ENCODE data around the gene ADAMTS2.

Gene ADAMTS2

DNA sequence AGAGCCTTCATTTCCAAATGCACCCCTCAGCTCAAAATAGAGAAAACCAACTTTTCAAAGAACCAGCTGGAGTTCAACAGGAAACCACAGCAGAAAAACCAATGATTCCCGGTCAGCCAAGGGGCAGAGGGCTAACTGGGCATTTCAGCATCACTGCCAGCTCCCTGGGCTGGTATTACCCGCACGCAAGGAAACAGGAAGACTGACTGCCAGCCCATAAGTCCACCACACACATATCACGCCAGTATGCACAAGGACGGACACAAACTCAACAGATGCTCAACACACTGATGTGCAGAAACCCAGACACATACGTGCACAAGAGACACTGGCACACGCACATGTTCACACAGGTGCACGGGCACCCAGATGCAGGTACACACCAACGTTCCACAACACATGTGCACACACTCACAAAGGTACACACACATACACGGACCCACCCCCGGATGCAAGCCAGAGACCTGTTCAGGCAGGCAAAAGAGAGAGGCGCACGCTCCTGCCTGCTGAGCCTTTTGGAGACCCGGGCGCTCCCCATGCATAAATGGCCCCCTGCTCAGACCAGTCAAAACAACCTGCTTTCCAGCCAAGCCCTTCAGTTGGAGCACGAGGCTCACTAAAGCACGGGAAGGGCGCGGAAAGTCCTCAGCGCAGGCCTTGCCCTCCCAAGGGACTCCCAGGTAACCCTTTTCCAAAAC lies 2.1 kb downstream of the ADAMTS2 start:
- no peak for DNase-seq

DNA sequence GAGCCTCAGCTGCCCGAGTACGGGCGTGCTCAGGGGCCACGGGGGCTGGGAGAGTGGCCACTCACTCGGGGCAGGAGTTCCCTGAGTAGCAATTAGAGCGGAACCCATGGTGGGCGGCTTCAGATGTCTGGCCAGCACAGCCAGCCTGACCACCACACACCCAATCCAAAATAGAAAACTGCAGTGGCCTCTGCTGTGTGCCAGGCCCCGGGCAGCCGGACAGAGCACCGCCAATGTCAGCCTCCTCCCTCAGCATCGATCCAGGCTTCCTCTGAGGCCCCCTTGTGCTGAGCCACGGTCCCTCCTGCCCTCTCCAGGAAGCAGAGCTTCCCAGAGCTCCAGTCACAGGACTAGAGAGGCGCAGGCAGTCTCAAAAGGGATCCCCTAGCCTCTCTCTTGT lies 2.7 kb downstream of the ADAMTS2 start:
- no peak for DNase-seq

DNA sequence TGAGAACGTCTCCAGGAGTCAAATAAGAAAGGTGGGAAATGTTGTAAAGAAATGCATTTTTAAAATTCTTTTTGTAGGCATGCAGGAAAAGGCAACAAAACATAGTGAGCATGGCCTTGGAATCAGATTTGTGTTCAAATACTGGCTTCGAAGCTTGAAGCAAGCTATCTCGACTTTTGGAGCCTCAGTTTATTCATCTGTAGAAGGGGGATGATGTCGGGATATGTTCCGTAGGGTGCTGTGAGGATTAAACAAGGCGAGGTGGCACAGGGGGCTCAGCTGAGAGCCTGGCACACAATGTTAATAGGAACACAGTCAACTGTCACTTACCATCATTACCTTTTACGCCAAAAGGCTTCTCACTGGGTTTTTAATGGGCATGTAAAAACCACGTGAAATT lies 4.8 kb downstream of the ADAMTS2 start:
- DNase-seq = no peak

DNA sequence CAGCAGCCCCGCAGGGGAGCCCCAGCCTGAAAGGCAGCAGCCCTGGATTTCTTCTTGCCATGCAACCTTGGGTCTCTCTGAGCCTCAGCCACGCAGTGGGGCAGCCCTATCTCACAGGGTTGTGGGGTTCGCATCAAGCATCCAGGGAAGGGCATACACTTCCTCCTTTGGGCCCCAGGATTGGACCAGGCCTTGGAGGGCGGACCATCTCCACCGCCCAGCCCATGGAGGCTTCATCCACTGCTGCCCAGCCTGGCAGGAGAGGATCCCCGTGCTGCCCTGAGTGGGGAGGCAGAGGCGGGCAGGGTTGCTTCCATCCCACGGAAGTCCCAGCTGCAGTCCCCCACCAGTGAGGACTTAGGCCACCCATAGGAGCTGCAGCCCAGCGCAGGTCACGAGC lies 5.3 kb downstream of the ADAMTS2 start:
- DNase-seq = no peak

DNA sequence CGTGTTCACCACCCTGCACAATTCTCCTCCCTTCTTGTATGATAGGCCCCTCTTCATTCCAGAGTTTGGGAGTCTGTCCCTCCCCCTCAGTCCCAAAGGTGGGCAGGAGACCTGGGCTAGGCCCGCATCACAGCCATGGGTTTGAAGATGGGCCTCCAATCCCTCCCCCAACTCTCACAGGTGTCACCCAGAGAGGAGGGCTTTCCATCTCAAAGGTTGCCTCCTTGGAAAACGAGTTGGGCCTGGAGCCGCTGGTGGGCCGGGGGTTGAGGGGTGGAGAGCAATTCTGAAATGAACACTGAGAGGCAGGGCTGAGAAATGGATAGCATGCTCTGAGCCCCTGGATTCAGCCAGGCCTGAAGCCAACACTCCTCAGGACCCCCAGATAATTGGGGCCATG lies 6.2 kb downstream of the ADAMTS2 start:
- DNase-seq = no peak

DNA sequence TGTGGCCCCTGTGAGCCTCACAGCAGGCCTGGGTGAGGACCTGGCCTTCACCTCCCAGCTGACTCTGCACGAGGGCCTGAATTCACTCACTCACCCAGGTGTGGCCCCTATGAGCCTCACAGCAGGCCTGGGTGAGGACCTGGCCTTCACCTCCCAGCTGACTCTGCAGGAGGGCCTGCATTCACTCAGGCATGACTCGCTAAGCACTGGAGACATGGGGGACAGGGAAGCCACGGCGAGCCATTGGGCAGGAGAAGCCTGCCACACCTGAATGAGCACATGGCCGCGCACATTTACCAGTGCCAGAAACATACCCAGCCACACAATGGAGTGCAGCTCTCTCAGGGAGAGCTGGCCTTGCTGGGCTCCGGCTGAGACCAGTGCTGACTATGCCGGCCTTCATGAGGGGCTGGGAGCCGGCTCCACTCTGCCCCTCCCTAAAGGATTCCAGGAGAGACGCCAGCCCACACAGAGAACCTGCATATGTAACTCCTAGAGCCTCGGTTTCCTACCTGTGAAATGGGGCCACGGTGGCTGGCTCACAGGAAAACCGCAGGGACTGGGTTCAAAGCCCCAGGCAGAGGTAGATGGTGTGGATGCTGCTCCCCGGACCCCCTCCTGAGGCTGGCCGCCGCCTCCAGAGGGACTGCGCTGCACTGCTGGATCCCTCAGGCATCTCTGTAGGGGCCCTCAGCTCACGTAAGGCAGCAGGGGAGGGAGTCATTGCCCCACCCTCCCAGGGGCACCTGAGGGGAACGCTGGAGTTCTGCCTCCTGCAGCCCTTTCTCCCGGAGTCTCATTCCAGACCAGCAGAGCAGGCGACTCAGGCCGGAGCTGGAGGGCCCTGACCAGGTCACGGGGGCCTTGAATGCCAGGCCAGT lies 7.2 kb downstream of the ADAMTS2 start:
- DNase-seq = no peak

DNA sequence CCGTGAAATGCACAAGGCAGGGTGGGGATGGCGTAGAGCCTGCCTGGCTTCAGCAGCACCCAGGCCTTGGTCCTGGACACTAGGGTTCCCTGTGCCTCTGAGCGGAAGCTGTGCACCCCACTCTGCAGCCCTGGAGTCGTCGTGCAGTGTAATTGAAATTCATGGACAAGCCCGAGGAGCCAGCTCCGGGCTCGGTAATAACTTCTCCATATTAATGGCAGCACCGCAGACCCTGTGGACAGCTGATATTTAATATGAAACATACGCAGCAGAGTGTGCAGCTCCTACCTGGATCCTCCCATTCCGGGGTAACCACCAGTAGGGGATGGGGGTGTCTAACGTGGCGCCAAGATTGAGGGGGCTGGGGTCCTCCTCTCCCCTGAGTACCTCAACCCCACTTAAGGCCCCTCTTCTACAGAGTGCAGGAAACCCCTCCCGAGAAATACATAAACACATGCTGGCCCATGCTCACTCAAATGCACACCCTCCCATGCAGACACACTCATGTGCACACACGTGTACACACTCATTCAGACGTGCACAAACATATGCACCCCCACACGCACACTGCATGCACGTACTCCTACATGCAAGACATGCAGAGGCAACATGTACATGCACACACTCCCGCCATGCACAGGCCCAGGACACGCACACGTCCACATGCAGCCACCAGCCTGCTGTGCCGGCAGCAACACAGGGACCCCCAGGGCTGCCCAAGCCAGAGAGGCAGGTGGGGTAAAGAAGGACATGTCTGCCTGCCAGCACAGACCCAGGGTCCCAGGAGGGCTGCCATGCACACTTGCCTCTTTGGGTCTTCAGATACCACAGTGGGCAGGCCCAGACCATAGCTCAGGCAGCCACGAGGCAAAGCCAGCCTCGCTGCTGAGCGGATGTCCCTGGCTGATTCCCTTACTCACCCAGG lies 8.1 kb downstream of the ADAMTS2 start:
- no peak for DNase-seq

DNA sequence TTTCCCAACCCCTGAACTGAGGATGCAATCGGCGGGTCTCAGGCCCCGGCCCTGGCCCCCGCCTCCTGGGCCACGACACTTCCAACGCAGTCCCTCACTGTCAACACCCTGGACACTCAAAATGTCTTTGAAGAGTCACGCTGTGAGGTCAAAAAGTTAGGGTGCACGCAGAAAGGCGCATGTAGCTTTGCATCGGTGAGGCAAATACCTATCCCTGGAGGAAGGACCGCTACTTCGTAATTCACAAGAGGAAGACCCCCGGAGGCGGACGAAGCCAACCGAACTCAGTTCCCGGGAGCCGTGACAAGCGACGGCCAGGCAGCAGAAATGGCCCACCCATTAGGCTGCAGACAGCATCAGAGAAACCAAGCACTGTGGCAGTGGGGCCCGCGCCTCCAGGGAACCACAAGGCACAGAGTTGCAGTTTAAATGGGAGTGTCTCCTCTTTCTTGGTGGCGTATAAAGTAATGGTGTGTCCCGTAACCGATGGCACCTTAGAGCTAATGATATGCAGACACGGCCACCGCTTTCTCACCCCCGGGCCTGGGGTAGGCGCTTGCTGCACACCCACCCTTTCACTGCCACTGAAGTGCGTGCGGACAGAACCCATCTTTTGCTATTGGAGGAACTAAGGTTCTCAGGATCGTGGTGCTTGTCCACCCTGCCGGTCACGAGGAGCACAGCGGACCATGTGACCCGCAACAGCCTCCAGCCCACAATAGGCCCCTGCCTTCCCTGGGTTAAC lies 9.0 kb downstream of the ADAMTS2 start:
- DNase-seq = no peak

DNA sequence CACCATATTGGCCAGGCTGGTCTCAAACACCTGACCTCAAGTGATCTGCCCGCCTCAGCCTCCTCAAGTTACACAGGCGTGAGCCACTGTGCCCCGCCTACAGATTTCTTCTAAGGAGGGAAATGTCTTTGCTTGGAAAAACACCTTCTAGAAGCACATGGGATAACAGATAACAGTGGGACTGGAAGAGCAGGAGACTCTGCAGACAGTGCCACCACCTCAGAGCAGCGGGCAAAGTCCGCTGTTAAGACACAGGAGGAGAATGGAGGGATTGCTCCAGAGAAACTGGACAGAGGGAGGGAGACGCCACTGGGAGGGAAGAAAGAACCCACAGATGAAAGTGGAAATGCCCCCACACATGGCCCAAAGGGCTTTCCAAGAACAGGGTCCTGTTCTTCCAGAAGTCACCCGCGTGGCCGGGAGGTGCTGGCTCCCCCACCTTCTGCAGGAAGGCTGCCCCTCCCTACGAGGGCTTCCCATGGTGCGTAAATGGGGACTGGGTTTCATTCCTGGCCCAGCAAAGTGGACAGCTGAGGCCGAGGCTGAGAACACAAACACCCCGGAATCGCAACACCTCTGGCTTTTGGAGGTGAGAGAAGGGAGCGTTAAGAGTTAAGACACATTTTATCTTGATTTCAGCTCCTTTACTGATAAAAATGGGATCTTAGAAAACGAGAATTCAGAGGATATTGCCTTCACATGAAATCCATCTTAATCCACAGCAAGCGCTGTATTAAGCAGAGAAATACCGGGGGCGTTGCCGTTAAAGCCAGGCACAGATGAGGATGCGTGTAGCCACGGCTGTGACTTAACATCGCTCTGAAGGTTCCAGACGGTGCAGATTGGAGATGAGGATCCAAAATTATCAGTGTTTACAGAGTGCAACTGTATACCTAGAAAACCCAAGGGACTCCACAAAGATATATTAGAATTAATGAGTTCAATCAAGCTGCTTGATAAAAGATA lies 11.2 kb downstream of the ADAMTS2 start:
- no peak for DNase-seq

DNA sequence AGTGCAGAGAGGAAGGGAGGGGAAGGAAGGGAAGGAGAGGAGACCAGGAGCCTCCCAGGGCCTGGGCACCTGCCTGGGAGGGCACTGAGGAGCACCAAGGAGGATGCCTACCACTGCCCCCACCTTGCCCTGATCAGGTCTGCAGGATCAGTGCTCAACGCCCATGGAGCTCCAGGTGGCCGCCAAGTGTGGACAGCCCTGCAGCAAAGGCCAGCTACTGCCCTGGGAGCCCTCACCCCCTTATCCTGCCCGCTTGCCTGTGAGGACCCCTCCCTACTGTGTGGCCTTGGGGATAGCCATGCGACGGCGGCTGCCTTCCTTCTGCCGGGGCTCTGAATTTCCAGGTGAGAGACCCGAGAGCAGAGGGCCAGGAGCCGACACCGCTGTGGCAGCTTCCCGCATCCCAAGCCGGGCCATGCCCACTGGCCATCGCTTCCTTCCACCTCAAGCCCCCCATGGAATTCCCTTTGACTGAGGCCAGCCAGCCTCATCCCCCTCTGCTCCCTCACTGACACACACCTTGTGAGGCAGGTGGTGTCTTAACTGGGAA lies 12.4 kb downstream of the ADAMTS2 start:
- DNase-seq = no peak

DNA sequence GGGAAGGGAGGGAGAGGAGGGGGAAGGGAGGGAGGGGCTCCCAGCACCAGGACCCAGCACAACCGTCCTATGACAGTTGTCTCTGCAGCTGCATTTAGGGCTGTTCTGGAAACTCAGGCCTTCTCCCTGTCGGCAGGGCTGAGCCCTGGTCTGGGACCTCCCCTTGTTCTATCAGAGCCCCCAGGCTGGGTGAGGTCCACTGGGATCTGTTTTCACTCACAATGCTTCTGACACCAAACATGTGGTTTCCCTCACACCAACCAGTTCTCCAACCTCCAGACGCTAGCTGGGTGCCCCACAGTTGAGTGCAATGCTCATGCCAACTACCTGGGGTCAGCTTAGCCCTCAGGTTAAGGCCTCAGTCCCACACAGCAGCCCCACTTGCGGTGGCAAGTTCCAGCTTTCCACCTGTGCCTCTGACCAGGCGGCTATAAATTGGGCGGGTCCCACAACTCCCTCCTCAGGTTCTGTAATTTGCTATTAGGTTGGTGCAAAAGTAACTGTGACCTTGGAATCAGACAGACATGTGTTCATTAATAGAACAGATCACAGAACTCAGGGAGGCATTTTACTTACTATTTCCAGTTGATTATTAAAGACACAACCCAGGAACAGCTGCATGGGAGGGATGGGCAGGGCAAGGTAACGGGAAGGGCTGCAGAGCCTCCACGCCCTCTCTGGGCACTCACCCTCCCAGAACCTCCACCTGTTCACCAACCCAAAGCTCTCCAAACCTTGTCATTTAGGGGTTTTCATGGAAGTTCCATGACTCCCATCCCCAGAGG lies 13.5 kb downstream of the ADAMTS2 start:
- no peak for DNase-seq

DNA sequence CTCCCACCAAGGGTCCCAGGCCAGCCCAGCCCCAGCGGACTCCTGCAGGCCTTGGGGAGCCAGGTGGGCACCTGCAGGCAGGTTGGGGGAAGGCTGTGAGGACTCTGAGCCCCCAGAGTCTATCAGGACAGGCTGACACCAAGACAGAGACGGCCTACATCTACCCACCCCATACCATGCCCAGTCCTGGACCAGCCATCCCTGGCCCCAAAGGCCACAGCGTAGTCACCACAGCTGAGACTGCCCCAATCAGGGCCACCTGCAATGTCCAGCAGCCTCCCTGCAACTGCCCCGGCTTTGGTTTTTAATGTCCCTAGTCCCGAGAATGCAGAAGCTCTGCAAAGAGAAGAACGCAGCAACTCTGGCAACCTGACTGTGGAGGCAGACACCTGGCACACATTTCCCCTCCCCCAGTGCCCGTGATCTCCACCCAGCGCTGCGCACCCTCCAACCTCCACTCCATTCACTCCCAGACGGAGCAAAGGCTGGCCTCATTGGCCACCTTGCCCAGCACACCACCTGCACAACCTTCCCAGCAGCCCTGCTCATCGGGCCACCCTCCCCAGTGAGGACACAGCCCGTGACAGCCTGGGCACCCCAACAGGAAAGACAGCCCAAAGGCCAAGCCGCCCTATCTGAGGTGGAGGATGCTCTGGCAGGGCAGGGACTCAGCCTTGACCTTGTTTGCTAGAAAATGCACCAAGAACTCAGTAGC lies 14.9 kb downstream of the ADAMTS2 start:
- no peak for DNase-seq

DNA sequence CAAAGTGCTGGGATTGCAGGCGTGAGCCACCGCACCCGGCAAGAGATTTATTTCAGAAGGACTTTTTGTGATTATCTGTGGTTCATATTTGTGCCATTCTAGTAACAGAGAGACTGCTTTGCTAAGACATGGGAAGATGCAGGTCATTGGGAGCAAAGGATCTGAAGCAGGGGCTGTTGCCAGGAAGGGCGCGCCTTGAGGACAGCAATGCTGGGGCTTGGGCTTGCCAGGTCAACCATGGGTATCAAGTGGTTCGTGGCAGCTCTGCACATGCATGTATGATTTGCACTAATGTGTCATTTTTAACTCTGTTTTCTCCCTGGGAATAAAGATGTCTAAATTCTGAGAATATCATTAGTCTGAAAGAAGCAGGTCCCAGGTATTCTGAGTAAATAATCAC lies 17.0 kb downstream of the ADAMTS2 start:
- DNase-seq = no peak

DNA sequence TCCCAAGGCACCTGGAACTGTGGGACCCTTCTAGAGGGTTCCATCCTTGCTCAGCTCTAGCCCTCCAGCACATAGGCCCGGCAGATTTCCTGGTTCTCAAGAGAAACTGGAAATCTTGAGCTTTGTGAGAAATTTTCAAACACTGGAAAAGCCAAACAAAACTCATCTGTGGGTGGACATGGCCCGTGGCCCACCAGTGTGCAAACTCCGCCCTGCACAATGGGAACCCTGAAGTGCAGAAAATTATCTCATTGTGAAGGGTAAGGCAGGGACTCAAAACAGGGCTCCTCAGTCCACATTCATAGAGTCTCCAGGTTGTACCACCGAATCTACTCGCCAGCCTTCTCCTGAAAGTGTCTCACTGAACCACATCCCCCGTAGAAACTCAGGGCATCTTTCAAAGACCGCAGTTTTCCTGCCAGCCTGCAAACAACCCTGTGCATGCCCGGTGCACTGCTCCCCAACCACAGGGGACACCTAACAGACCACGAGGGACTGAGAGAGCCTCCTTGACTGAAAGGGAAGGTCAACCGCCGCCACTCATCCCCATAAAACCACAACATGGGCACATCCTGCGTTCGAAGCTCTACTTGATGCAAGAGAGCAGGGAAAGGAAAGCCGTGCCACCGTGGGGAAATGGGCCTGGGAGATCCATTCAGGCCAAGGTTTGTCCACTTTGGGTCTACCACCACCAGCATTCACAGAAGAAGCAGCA lies 18.1 kb downstream of the ADAMTS2 start:
- DNase-seq = no peak

DNA sequence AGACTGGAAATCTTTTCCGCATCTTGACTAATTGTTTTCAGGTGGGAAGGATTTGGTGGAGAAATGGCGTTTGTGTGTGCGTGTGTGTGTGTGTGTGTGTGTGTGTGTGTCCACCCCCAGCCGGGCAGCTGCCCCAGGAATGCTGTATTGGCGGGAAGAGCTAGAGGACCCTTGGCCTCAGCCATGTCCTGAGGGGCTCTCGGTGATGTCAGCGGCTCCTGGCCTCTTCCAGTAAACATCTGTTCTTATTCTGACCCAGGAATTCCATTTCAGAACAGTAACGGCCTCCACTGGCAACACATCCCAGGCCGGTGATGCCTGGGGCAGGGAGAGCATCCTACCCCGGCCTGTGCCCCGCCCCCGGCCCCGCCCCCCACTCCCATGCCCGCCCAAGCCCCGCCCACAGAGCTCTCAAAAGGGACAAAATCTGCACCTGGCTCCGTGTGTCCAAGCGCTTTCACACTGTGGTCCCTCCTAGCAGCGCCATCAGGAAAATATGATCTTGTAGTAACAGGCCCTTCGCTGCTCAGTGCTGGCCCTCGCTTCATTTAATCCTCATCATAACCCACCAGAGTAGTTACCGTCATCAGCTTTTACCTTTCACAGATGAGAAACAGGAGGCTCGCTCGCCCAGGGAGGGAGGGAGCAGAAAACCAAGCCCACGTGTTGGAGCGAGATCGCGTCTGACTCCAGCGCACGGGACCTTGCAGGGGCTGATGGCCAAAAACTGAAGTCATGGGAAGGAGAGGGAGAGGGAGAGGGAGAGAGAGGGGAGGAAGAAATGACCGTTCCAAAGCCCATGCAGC lies 18.9 kb downstream of the ADAMTS2 start:
- no peak for DNase-seq

DNA sequence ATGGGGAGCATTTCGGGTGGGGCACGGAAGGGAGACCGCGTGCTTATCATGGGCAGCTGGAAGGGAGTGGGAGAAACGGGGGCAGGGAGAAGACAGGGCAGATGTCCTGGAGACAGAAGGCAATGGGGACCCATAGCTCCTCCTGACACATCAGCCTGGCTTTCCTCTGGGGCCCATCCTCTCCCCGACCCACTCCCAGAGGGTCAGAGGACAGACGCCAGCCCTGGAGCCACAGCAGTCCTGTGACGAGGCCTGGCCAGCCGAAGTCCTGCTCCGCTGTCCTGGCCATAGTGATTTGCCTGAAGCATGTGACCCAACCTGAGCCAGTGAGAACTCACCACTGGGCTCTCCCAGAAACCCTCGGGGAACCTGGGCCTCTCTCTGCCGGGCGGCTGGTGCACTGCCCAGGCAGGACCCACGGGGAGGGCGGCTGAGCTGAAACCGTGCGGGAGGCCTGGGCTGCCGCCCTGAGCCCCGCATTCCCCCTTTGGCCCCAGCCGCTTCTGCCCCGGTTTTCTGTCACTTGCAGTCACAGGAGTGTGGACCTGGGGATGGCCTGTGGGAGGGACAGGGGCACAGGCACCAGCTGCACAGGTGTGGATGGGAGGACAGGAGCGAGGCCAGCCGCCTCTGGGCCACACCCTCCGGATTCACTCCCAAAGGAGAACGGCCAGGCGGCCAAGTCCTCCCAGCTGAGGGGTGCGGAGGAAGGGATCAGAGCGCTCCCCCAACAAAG lies 19.8 kb downstream of the ADAMTS2 start:
- DNase-seq = no peak

DNA sequence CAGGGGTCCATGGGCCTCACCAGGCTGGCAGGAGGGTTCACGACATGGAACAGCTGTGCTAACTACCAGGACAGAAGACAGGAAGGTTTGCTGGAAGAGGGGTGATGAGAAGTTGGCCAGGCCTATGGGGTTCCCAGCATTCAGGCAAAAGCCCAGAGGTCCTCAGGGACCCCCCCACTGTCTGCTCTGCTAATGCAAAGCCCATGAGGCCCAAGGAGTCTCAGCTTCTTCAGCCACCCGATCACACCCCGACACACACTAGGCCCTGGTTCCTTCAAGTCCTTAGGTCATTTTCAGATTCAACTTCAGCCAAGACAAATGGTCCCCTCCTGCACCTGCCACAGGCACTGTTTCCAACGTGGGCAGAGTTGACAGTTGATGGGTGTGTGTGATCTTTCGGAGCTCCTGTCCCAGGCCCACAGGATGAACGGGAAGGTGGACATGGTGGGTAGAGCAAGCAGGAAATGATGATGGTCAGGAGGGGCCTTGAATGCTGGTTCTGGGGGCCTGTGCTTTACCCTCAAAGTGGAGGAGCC lies 20.4 kb downstream of the ADAMTS2 start:
- DNase-seq = no peak
